ENCODE results near the gene GLOD4. TPM values are rescaled to one million over a fixed set of nuclear protein-coding genes. Genes with fewer than 3 reads are reported as not detected.
A peak's percentile ranks its signal among the peaks of the same experiment; 100 is the strongest.

The GLOD4 gene
- total and polyA plus RNA-seq, 10 donors: 38.6 to 69.7 (median 54.0) TPM

DNA sequence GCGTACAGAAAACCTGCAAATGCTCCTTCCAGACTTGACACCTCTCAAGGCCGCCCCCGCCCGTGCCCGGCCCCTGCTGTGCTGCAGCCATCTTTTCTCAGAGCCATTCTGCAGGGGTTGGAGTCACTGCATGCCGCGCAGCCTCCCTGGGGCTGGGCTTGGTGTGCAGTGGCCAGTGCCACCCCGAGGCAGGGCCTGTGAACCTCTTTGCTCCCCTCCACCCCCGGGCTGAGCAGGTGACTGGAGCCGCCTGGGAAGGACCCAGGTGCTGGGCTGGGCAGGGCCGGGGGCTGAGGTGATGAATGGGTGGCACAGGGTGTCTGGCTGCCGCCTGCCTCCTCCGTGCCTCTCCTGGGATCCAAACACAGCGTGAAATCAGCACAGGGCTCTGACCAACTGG lies 20.4 kb upstream of the GLOD4 start:
- Histone ChIP-seq H3K27ac (no peak overlapping the region), H3K4me3 (no peak overlapping the region), H3K4me1 (peaks cover 0 to 3% (median 0%) of the 10 kb centered on the region in 6 donors), H3K27me3 (replicated peaks in 1 of 7) (peaks cover 0 to 15% (median 0%) of the 10 kb centered on the region in 7 donors), H3K9me3 (no peaks in the 10 kb centered on the region), H3K36me3 (no peaks in the 10 kb centered on the region)
- 90 to 93% (median 92%) methylated on average over 8 to 14 of the region's 14 CpGs for WGBS, 5 donors
- TF ChIP-seq POLR2AphosphoS5 (IDR thresholded peaks at IDR 0.05) (no peak), POLR2A (IDR thresholded peaks at IDR 0.05) (no peak), CTCF (IDR thresholded peaks at IDR 0.05 in 8 of 11, conservative IDR thresholded peaks at IDR 0.05 in 3 of 11) (no peak)
- intact Hi-C loops (cut with DNase I; ENCODE audit: low total_unique reads): no loop called here
- DNase-seq: no peak

DNA sequence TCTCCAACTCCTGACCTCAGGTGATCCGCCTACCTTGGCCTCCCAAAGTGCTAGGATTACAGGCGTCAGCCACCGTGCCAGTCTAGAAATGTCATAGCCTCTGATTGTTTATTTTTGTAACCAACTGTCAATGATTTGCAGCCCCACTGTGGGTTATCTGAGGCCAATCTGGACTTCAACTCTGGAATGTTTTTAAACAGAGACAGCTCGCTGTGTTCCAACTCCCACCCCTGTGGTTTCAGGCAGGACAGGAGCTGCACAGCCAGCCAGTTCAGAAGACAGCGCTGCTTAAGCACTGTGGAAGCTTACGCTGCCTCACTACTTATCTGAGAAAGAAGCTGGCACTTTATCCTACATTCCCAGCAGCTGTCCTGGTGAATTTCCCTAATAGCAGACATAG lies 19.6 kb upstream of the GLOD4 start:
- no peak overlapping the region for H3K4me3 ChIP-seq

DNA sequence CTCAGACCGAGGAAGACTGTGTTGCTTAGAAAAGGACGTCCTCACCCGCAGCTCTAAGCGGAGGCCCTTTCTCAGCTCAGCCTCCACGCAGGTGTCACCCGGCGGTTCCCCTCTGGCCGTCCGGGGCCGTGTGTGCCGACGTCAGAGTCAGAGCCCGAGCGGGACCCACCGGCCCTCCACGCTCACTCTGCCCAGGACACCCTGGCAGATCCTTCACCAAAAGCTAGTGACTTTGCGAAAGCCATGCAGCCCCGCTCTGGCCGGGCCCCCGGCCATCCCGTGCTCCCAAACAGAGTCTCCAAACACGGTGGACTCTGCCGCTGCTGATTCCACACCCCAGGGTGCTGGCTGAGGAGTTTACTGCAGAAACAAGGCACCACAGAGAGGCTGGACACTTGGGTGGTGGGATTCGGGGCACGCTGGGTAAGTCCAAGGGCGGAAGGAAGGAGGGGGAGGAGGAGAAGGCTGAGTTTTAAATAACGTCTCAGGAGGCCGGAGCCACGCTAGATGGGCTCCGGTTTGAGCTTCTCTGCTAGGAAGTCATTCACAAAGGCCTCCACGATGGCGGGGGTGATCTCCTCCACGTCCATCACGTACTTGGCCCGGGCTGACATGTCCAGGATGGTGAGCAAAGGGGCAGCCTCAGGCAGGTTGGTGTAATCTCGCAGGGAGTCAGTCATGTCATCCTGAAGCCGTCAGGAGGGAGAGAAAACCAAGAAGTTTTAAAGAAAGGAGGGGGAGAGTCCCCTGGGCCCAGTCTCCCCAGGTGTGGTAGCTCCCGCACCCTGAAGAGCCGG lies 18.6 kb upstream of the GLOD4 start:
- H3K4me1 ChIP-seq: peaks cover 0 to 14% (median 4%) of the 10 kb centered on the region in 6 donors
- H3K4me3 ChIP-seq: no peak overlapping the region
- H3K27me3 ChIP-seq (replicated peaks in 1 of 7): peaks cover 0 to 10% (median 0%) of the 10 kb centered on the region in 7 donors
- no peaks in the 10 kb centered on the region for H3K9me3 ChIP-seq
- 86 to 93% (median 90%) methylated on average over 36 to 39 of the region's 39 CpGs for WGBS, 5 donors
- H3K27ac ChIP-seq: no peak overlapping the region
- TF ChIP-seq POLR2A (IDR thresholded peaks at IDR 0.05) (no peak), CTCF (IDR thresholded peaks at IDR 0.05 in 8 of 11, conservative IDR thresholded peaks at IDR 0.05 in 3 of 11) (no peak), POLR2AphosphoS5 (IDR thresholded peaks at IDR 0.05) (no peak)
- H3K36me3 ChIP-seq: no peaks in the 10 kb centered on the region
- peak; percentile 67 for DNase-seq
- intact Hi-C loops (cut with DNase I; ENCODE audit: low total_unique reads): no loop called here

More for the DNA sequence above, 19.6 kb upstream of the GLOD4 start:
- H3K4me1 ChIP-seq: peaks cover 0 to 12% (median 2%) of the 10 kb centered on the region in 6 donors
- no peak overlapping the region for H3K27ac ChIP-seq
- intact Hi-C loops (cut with DNase I; ENCODE audit: low total_unique reads): no loop called here
- peaks cover 0 to 10% (median 0%) of the 10 kb centered on the region in 7 donors for H3K27me3 ChIP-seq (replicated peaks in 1 of 7)
- no peak for TF ChIP-seq POLR2A (IDR thresholded peaks at IDR 0.05)
- TF ChIP-seq POLR2AphosphoS5 (IDR thresholded peaks at IDR 0.05): no peak
- no peak for TF ChIP-seq CTCF (IDR thresholded peaks at IDR 0.05 in 8 of 11, conservative IDR thresholded peaks at IDR 0.05 in 3 of 11)
- no peaks in the 10 kb centered on the region for H3K36me3 ChIP-seq
- DNase-seq: no peak
- H3K9me3 ChIP-seq: no peaks in the 10 kb centered on the region
- 85 to 92% (median 91%) methylated on average over 6 of the region's 6 CpGs for WGBS, 5 donors

DNA sequence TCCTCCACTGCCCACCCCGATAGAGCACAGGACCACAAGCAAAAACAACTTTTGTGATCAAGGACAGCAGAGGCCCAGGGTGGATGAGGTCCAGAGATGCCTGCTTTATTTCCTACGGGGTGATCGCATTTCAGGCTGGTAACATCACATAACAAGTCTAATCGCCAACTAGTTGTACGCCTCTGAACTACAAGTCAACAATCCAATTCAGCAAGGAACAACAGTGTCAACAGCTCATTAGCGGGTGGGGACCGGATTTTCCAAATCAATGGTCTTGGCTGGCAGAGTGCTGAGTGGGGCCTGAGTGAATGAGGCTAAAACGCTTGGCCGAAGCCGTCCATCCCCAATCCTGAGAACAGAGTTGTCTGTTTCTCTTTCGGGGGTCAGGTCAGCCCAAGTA lies 17.2 kb upstream of the GLOD4 start:
- H3K27me3 ChIP-seq (replicated peaks in 1 of 7): no peaks in the 10 kb centered on the region
- no peak overlapping the region for H3K4me3 ChIP-seq
- TF ChIP-seq CTCF (IDR thresholded peaks at IDR 0.05 in 8 of 11, conservative IDR thresholded peaks at IDR 0.05 in 3 of 11) (no peak), POLR2AphosphoS5 (IDR thresholded peaks at IDR 0.05) (no peak), POLR2A (IDR thresholded peaks at IDR 0.05) (no peak)
- peaks cover 0 to 26% (median 15%) of the 10 kb centered on the region in 6 donors for H3K4me1 ChIP-seq
- no peak for DNase-seq
- H3K27ac ChIP-seq: no peak overlapping the region
- no peaks in the 10 kb centered on the region for H3K36me3 ChIP-seq
- WGBS, 5 donors: 89 to 96% (median 95%) methylated on average over 11 of the region's 11 CpGs
- intact Hi-C loops (cut with DNase I; ENCODE audit: low total_unique reads): loop anchor here (5.0 kb wide), 1 partner anchor 183 kb away; no protein-coding TSS in a partner anchor
- H3K9me3 ChIP-seq: no peaks in the 10 kb centered on the region

All from spleen (tissue), 11 donors.